B cell (primary cell): Measurements from ENCODE around the gene DISP3.

Source experiments
- CTCF ChIP-seq: fragments of 200-600 bp; IDR thresholded peaks from one replicate; pipeline ENCODE4 v1.8.0; 2022; ENCODE audit warnings: antibody characterized with exemption, mild to moderate bottlenecking
- EZH2 ChIP-seq: IDR thresholded peaks from 2 replicates; pipeline ENCODE4 v1.6.1; 2012; ENCODE audit warnings: borderline replicate concordance, low read depth, mild to moderate bottlenecking, moderate library complexity, low read length; ENCODE audit not compliant: insufficient read depth, poor library complexity, severe bottlenecking

- no peak for TF ChIP-seq CTCF
- TF ChIP-seq EZH2, result no peak
Observed at GRCh38 chr1:11501491-11501897, 22.5 kb downstream of the DISP3 start.
